ENCODE measurements around the gene GSS.
"Not testable (repeated sequence)": the region's sequence is repeated elsewhere in the genome, so short reads cannot be mapped to it uniquely, and the experiment has no call there.

The GSS gene

DNA sequence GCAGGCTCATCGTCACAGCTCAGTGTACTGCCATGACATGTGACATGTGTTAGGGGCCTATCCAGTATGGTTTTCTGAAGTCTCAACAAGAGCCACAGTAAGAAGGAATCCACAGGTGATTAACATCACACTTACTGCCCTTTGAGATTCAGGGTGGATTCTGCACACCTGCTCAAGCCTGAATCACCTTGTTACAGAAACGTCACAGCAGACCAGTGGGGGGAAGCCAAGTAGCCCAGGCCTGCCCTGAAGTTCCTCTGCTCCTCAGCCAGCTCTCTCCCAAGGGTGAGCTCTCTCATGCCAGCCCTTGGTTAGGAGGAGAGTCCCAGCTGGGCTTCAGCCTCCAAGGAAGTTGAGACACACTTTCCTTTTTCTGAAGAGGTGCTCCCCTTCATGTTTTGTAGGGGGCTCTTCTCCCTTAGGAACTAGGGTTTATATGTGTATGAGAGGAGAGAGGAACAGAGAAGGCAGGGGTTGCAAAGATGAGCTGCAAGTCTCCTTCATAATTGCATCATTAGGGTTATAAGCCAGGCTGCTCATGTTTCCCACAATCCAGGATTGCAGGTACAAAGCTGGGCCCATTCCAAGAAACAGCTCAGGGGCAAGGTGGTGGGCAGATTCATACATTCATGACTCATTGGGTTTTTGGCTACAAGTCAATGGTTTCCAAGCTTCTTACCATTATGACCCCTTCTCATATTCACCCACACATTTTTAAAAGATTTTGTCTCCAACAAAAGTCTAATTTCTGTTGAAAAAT lies 11.6 kb downstream of the GSS start:
- DNase-seq: no peak

DNA sequence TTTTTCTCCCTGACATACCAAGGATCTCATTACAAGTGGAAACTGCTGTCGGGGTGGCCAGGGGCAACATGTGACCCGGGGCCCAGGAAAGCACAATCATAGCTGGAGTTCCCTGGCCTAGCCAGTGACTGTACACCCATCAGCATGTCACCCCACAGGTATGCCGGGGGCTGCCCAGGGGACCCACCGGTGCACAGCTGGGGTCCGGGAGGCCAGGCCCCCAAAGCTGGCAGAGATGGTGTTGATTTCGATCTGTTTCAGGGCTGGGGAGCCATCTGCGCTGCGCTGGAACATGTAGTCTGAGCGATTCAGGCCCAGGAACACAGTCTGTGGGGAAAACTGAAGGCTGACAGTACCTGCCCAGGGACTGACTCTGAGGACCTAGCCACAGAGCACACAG lies 13.3 kb downstream of the GSS start:
- DNase-seq: no peak

DNA sequence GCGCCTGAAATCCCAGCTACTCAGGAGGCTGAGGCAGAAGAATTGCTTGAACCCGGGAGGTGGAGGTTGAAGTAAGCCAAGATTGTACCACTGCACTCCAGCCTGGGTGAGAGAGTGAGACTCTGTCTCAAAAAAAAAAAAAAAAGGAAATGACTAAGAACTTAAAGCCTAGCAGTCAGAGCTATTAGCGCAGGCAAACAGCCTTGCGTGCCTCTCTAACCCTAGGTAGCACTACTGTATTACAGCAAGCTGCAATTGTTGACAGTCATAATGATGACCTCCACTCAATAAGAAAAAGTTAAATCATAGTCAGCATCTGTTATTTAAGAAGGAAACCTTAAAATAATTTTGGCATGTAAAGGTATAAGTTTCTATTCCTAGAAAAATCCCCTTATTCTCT lies 14.4 kb downstream of the GSS start:
- DNase-seq: no peak

DNA sequence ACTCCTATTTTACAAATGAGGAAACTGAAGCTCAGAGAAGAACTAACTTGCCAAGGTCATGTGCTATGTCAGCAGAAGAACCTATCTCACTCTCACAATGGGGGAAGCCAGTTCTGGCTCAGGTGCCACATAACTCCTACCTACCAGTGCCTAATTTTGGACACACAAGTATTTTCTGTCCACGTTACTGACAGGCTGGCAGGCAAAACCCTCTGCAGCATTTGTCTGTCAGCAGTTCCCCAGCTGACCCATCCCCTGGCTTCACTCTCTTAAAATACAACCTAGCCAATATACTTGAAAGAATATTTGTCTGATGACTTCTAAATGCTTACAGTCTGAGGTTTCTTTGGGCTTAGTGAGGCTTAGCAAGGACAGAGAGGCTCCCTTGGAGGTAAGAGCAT lies 15.5 kb downstream of the GSS start:
- no peak for DNase-seq

DNA sequence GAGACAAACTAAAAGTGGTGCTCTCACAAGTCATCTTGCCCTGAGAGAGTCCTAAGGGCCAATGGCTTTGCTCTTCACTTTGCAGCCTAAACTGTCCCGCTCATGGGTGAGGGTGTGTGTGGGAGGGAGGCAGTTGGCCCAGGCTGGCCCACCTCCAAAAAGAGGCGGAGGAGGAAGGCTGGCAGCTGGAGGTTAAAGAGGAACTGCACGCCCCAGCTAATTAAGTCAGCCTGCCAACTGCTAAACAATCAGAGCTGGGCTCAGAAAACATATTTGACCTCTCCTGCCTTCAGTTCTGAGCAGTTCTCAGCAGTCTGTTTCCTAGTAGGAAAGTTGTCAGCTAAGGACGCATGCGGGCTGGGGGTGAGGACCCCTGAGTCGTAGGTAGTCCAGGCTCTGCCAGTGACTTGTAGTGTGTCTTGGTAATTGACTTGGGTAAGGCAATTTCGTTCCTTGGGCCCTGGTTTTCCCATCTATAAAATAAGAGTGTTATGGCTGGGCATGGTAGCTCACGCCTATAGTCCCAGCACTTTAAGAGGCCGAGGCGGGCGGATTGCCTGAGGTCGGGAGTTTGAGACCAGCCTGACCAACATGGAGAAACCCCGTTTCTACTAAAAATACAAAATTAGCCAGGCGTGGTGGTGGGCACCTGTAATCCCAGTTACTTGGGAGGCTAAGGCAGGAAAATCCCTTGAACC lies 17.0 kb downstream of the GSS start:
- DNase-seq: no peak

DNA sequence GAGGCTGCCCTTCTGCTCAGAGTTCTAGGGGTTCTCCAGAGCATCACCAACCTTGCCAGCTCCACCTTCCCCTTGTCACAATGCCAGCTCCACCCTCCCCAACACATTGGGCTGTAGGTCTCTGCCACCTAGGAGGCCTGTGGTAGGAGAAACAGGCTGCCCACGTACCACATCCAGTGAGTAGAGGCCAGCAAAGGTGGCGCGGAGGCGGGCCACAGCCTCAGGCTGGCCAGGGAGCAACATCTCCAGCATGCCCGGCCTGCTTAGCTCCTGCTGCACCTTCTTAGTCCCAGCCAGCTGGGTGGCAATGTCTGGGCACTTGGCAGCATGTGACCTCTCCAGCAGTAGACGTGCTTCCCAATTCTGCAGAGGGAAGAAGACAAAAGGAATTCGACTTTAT lies 23.8 kb downstream of the GSS start:
- DNase-seq: no peak

DNA sequence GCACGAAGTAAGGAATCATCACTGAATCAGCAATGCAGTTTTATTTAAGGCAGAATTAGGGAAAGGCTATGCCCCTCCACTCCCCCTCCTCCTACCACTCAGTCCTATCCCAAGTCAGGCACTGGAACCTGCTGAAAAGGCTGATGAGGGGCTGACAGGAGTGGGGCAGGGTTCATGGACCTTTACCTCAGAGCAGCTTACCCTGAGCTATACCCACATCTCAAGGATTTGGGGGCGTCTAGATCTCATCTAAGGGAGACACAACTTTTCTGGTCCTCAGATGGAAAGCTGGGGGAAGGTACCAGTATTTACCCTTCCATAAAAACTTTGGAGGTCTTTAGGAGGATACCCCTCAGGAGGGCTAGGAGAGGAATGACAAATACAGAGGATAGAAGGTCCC lies 27.2 kb downstream of the GSS start:
- DNase-seq: no peak

DNA sequence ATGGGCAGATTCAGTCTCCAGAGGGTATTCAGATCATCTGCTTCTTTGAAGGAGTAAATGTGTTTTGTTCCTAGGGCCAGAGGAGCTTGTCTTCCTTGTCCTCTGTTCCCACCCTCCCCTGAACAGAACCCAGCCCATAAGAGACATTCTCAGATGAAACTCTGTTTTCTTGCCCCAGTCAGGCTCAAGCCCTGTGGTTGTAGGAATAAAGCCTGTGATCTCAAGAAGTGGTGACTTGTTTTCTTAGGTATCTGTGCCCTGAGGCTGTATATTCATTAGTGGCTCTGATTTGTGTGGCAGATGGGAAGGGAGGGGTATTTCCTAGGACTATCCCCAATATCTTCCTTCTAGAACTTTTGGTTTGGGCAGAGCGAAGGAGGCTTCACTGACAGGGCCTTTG lies 27.9 kb downstream of the GSS start:
- no peak for DNase-seq

DNA sequence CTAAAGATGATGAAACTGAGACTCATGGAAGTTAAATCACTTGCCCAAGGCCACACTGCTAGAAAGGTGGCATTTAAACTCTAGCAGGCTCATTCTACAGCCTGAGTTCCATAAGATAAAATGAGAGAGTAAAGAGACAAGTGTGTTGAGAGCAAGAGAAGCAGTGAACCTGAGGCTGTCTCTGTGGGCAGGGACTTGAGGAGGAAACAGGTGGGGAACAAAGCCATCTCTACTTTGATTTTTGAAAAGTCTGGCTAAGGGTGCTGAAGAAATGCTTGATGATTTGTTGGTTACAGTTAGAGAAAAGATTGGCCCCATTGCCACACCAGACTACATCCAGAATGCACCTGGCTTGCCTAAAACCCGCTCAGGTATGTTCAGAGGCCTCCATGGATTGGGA lies 29.0 kb downstream of the GSS start:
- DNase-seq: no peak

DNA sequence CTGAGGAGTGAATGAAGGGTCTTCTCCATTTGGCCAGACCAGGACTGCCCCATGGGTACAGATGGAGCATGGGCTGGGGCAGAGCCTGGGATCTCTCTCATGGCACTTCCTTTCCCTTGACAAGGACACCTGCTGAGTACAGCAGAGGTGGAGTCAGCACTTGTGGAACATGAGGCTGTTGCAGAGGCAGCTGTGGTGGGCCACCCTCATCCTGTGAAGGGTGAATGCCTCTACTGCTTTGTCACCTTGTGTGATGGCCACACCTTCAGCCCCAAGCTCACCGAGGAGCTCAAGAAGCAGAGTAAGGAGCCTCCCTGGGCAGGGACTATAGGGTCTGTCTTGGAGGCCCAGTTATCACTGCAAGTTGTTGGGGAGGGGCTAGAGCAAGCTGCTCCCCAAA lies 29.6 kb downstream of the GSS start:
- no peak for DNase-seq

DNA sequence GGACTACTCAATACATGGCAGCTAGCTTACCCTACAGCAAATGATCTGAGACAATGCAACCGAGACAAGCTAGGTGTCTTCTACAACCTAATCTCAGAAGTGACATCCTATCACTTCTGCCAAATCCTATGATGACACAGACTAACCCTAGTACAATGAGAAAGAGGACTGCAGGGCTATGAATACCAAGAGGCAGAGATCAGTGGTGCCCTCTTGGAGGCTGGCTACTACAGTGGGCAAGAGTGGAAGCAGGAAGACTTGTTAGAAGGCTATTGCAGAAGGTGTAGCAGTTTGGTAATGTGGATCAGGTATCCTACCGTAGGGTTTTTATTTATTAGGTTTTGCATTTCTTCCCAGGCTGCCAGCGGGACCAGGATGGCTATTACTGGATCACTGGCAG lies 30.3 kb downstream of the GSS start:
- DNase-seq: no peak

DNA sequence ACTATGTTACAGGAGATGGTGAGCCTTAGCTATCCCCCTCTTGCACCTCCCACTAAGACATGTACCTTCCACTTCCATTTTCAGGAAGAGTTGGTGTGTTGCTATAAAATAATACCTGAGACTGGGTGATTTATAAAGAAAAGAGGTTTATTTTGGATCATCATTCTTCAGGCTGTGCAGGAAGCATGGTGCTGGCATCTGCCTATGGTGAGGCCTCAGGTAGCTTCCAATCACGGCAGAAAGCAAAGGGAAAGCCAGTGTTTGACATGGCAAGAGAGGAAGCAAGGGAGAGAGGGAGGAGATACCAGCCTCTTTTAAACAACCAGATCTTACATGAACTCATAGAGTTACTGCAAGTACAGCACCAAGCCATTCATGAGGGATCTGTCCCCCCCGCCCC lies 32.2 kb downstream of the GSS start:
- DNase-seq: no peak

DNA sequence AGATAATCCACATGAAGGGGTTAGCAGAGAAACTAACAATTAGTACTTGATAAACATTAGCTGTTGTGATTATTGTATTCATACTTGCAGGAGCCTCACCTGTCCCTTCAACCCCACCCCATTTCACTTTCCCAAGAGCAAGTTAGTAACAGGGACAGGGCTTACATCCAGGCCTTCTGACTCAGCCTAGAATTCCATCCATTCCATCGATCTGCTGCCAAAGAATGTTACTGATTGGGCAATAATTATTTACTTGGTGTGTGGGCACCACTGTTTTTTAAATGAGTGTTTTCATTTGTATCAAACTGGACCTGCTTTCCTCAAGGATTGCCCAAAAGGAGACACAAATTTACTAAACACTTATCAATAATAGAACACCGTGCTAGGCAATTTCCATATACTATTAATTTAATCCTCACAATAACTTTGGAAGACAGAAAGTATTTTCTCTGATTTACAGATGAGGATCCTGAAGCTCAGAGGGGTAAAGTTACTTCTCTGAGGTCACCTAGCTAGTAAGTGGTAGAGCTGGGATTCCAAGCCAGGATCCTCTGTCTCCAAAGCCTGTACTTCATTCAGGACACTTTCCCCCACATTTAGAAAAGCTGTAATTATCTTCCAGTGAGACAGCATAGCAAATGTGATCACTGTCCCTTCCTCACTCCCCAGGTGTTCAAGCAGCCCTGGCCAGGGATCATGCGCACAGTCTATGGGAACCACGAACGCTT lies 32.8 kb downstream of the GSS start:
- no peak for DNase-seq

DNA sequence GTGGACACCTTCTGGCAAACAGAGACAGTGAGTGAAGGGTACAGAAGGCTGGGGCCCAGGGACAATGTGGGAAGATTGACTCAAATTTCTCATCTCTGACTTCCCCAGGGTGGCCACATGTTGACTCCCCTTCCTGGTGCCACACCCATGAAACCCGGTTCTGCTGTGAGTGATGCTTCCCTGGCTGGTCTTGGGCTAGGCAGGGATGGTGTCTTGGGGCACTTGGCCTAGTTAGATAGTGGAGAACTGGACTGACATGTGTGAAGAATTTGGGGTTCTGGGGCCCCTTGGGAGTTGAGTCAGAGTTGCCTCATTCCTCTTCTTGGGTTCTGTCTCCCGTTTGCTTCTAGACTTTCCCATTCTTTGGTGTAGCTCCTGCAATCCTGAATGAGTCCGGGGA lies 34.2 kb downstream of the GSS start:
- no peak for DNase-seq

DNA sequence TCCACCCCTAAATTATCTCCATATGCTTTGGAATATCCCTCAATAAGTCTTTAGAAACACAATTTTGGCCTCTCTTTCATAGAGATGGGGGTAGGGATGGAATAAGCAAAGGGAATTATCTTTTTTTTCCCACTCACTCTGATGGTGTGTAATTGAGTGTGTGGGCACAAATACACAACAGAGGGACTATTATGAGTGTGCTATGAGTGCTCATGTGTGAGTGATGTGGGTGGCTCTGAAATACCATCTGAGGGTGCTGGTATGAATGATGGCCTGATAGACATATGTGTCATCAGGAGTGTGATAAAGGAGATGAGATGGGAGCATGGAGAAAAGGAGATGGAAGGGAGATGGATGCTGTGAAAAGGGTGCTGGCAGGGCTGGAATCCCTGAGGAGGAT lies 35.6 kb downstream of the GSS start:
- no peak for DNase-seq

DNA sequence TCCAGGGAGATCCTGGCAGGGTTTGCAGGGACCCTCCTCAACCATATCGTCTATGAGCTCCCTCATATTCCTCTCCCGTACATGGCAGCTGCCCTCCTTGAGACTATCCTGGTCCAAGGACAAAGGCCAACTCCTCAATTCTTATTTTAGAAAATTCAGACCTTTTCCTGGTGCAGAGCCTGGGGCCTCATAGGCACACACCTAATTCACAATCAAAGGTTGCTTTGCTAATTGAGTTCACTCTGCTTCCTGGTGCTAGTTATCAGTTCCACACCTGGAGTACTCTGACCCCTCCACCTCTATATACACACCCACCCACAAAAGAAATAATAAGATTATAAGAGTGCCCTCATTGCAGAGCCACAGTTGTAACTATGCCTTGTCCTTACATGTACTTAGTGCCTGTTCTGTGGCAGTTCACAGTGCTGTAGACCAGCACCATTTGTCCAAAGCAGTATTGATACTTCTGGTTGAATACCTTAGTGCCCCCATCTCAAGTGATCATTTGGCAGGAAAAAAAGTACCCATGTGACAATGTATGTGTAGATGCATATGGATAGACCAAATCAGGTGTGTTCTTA lies 38.7 kb downstream of the GSS start:
- DNase-seq: no peak

DNA sequence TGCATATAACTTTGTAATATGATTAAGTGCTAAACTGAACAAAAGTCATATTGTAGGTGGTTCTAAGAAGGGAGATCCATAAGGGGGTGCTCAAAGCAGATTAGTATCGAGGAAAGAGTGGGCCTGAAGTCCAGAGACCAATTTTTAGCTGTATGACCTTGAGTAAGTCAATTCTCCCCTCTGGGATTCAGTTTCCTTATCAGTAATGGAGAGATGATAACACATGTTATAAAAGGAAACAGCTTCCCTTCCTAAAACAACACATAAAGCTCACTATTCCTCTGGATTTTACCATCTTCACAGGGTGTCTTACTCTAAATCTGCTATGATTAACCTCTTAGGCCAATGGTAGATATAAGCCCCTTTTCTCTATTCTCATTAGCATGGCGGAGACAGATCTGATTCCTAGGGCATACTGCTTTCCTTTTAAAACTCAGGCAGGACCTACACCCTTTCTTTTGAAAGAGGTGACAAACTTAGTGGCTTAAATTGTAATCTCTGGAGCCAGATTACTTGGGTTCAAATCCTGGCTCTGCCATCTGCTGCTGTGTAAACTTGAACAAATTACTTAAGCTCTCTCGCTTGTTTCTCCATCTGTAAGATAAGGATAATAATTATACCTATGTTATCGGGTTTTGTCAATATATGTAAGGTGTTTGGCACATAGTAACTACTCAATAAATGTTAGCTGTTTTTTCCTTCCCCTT lies 39.7 kb downstream of the GSS start:
- DNase-seq: no peak

DNA sequence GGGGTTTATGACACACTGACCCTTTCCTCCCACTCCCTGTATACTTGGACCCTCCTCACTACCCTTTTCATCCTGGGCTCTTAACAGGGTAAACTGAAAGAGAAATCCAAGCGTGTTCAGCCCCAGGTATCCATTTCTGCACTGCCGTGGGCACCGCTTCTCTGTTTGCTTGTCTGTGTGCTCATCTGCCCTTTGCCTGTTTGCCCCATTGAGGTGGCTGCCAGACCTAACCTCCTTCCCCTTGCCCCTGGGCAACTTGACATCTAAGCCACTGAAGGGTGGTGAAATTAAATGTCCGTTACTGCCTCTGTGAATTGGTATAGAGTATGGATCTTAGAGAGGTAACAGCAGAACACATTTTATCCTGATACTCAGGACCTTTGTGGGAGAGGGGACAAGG lies 40.5 kb downstream of the GSS start:
- no peak for DNase-seq

DNA sequence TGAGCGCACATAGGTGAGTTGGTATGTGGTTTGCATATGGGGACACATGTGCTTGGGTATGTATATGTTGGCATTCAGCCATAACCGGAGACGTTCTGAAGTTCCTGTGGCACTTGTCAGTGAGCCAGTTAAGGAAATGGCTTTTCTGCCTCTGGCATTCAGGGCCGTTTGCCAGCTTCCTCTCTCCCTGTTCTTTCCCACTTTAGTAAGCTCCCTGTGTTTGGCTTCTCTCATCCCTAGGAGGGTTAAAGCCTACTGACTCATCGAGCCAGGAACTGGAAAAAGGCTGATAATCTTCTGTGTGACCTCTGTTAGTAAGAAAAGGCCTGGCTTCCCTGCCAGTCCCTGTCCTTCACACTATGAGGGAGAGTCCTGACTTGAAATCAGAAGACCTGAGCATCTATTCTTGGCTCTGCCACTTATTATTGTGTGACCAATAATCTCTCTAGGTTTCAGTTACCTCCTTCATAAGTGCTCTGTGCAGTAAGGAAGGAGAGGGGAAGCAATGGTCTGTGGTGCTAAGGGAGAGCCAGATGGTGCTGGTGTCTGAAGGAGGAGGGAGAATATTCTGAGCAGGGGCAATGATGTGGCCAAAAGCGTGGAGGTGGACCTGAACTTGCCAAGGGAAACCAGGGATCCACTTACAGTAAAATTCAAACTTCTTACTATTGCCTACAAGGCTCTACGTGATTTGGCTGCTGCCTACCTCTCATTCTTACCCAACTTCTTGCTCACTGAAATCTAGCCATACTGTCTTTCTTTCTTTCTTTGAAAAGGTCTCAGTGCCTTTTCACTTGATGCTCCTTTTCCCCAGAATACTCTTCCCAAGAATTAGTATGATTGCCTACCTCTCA lies 47.8 kb downstream of the GSS start:
- peak; percentile 15 for DNase-seq

DNA sequence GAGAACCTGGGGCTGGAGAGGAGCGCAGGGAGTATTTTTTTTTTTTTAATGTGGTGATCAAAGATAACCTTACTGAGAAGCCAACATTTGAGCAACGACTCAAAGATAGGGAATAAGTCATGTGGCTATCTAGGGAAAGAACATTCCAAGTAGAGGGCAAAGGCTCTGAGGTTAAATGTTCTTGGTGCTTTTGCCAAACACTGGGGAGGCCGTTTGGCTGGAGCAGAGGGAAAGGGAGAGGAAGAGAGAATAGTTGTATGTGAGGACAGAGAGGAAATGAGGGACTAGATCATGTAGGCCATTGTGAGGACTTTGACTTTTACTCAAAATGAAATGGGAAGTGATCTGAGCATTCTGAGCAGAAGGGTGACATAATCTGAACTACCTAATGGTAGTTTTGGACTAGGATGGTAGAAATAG lies 51.4 kb downstream of the GSS start:
- no peak for DNase-seq

DNA sequence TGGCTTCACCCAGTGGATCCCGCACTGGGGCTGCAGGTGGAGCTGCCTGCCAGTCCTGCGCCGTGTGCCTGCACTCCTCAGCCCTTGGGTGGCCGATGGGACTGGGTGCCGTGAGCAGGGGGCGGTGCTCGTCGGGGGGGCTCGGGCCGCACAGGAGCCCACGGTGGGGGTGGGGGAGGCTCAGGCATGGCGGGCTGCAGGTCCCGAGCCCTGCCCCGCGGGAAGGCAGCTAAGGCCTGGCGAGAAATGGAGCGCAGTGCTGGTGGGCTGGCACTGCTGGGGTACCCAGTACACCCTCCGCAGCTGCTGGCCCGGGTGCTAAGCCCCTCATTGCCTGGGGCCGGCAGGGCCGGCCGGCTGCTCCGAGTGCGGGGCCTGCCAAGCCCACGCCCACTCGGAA lies 56.9 kb downstream of the GSS start:
- not testable (repeated sequence) for DNase-seq

DNA sequence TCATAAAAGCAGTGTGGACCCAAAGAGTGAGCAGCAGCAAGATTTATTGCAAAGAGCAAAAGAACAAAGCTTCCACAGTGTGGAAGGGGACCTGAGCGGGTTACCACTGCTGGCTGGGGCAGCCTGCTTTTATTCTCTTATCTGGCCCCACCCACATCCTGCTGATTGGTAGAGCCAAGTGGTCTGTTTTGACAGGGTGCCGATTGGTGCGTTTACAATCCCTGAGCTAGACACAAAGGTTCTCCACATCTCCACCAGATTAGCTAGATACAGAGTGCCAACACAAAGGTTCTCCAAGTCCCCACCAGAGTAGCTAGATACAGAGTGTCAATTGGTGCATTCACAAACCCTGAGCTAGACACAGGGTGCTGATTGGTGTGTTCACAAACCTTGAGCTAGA lies 57.5 kb downstream of the GSS start:
- not testable (repeated sequence) for DNase-seq
